Measurements from ENCODE around the gene CHSY3.

The CHSY3 gene

DNA sequence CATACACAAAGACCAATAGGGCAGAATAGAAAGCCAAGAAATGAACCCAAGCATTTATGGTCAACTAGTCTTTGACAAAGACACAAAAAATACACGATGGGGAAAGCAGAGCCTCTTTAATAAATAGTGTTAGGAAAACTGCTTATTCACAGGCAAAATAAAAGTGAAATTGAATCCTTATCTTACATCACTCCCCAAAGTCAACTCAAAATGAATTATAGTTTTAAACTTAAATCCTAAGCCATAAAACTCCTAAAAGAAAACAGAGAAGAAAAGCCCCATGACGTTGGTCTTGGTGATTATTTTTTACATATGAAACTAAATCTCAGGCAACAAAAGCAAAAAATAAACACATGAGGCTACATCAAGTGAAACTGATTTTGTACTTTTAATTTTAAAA lies 46.8 kb downstream of the CHSY3 start:
- DNase-seq, result no peak

- DNase-seq, result no peak
These were observed 54.3 kb downstream of the CHSY3 start for GRCh38 chr5:129958581-129958980.

DNA sequence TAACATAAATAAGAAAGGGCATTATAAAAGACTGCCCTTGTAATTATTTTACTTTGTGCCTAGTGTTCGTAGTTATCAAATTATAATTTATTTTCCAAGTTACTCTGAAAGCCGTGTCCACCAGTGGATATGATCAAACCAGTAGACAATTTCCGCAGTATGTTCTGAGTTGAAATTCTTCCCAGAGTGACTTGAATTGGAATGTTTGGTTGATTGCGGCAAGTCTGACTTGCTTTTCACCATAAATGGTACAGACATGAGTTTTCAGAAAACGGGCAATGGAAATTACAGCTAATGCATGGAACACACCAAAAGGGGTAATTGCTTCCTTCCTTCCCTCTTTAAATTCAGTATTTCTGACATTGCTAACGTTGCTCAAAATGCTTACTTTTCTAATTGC lies 56.6 kb downstream of the CHSY3 start:
- DNase-seq, result no peak

DNA sequence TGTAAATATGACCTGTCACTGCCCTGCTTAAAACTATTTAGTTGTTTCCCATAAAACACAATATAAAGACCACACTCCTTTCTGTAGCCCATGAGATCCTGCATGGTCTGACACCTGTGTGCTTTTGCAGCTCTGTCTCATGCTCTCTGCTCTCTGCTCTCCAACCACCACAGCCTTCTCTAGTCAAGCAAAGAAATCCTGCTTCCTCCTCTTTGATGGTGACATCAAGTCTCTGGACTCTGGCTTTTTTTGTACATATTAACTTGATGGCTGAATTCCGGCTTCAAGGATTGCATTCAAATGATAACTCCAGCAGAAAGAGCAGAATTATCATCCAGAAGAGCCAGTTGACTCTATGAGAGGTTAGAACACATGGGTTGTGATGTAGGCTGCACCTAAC lies 58.2 kb downstream of the CHSY3 start:
- no peak for DNase-seq

DNA sequence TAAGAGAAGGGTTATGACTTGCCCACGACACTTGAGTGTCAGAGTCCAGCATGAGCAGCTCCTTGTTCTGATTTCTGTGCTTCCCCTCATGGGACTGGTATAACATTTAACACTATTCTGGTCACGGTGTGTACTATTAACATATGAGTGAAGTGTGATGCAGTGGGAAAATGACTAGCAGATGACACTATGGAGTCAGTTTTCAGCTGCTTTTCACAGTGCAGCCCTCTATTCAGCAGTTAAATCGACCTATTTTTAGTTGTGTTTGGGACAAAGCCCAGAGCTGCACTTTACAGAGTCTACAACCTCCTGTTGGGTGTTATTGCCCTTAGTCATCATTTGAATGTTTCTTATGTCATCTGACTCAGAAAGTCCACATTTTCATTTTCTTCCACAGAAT lies 59.1 kb downstream of the CHSY3 start:
- no peak for DNase-seq

GRCh38 chr5:129966071-129966470 lies 61.8 kb downstream of the CHSY3 start:
- DNase-seq, result no peak

DNA sequence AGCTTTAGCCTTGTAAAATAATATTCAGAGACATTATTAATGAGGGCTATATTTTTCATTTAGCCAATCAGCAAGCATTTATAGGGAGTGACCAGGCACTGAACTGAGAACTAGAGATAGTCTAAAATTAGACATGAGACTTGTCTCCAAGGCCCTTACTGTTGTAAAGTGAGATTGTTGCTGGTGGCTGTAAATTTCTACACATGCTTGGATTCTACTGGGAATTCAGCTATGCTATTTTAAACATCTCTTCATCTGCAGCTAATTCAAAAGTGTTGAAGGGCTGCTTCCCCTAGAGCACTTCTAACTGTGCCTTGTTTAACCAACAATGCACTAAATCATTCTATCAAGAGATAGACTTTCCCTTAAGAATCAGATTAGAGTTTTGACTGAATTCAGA lies 67.4 kb downstream of the CHSY3 start:
- DNase-seq, result no peak

- DNase-seq, result no peak
These were observed 68.3 kb downstream of the CHSY3 start for GRCh38 chr5:129972465-129973141.

DNA sequence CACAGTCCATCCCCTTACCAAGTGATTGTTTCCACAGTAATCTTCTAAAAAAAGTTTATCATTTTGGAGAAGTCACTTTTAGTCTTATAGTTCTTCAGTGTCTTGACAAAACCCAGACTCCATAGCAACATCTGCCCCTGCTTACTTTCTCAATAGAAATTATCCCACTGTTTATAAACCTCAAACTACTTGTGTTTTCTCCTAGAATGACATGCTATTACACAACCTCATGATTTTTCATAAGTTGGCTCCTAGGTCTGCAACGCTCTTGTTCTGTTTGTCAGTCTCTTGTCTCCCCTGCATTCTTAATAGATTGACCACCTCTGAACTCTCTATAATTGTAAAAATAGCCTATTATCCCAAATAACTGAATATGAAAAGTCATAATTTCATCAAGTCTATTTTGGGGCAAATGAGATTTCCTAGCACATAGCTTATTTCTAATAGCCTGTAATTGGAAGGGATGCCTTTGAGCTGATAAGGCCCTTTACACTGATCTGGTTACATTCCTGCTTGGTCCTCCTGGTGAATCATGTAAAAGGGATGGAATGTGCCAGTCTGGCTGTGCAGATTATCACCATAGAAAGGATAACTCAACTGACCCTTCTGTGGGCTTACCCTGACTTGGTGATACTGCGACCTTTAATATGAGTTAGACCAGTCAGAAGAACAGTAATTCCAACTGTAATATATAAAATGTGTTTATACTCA lies 69.6 kb downstream of the CHSY3 start:
- DNase-seq, result no peak

DNA sequence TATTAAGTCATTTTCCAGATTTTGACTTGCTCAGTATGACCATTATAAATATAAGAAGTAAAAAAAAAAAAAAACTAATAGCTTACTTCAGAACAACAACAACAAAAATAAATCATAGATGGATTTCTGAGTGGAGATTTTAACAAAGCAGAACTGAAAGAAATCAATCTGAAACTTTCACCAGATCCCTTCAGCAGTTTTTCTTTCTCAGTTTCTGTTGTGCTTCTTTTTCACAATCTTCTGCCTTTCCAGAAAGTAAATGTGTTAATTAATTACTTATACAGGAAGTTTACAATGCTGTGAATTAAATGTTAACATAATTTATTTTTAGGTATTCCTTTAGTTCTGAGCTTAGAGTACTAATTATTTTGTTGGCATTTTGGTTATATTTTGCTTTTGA lies 73.5 kb downstream of the CHSY3 start:
- DNase-seq, result no peak

GRCh38 chr5:129978270-129978669 lies 74.0 kb downstream of the CHSY3 start:
- DNase-seq, result no peak

GRCh38 chr5:129988453-129988852 lies 84.2 kb downstream of the CHSY3 start:
- no peak for DNase-seq

DNA sequence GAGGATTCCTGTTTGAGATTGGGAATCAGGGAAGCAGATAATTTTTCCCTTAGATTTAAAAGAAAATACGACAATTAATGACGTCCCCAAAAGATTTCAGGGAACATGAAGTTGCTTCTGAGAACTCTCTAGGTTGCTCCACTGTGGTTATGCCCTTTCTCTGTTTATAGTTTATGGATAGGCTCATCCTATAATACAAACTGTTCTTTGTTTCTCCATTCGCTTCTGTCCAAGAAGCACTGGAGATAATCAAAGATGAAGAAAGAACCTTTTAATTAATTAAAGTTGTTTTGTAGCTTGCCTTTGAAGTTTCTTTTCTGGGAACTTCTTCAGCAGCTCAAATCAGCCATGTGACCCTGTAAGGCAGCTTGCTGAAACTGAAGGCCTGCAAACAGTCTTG lies 87.5 kb downstream of the CHSY3 start:
- no peak for DNase-seq

DNA sequence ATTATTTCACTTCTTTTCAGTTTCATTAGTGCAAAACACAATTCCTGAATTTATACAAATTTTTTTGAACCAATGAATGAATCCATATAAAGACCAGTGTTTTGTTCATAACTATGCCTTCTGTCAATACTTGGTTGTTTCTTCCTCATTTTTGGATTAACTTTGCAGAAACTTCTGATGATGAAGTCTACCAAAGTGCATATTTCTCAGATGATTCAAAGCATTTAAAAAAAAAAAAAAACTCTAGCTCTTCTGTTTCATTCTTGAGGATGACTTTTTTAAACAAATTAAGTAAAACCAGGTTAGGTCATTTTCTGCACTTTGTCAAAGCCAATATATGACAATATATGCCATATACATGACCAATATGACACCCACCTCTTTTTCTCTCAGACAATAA lies 92.6 kb downstream of the CHSY3 start:
- DNase-seq, result no peak

DNA sequence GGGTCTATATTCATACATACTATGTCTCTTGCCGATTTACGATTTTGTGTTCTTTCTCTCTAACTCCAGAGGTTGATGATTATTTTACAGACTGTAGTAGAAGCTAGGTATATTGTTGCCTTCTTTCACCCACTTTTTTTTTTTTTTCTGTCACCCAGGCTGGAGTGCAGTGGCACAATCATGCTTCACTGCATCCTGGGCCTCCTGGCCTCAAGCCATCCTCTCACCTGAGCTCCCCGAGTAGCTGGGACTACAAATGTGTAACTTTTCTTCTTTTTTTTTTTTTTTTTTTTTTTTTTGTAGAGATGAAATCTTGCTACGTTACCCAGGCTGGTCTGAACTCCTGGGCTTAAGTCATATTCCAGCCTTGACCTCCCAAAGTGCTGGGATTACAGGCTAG lies 96.2 kb downstream of the CHSY3 start:
- DNase-seq, result no peak

GRCh38 chr5:130002183-130002582 lies 97.9 kb downstream of the CHSY3 start:
- no peak for DNase-seq

DNA sequence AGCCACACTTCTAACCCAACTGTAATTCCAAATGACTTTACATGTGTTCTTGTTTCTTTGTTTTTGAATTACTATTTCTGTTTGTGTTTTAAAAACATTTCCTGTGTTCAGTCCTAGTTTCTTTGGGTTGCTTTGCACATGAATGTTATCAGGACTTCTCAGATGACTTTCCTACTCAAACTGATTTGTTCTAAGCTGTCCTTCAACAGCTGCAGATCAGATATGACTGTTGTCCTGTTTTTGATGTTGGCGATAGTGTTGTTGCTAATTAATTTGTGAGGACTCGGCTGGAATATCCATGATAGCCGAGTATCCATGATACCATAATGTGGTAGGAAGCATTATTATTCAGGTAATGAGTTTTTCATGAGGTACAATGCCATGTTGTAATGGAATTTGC lies 98.6 kb downstream of the CHSY3 start:
- no peak for DNase-seq

DNA sequence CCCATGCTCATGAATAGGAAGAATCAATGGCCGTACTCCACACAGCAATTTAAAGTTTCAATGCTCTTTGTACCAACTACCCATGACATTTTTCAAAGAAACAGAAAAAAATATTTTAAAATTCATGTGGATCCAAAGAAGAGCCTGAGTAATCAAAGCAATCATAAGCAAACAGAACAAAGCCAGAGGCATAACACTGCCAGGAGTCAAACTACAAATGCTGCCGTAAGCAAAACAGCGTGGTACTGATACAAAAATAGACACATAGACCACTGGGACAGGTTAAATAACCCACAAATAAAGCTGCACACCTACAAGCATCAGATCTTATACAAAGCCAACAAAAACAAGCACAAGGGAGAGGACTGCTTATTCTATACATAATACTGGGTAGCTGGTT lies 107.7 kb downstream of the CHSY3 start:
- no peak for DNase-seq

- DNase-seq, result no peak
These were observed 112.9 kb downstream of the CHSY3 start for GRCh38 chr5:130017173-130017572.

GRCh38 chr5:130018641-130019040 lies 114.4 kb downstream of the CHSY3 start:
- DNase-seq, result no peak

GRCh38 chr5:130021000-130021399 lies 116.7 kb downstream of the CHSY3 start:
- DNase-seq, result no peak

DNA sequence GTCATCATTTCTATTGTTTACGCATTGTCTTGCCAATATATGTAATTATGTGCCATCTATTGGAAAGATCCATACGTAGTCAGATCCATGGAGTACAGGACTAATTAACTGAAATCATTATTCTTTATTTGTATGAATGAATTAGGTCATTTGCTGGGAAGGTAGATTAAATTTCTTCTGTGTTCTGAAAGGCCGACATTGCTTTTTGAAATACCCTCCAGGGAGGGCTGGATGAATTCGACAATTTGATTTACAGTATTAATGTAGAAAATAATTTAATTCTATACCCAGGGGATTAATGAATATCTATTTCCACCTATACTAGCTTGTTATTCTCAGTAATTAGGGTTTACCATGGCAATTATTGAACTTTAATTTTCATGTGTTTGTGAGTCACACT lies 117.6 kb downstream of the CHSY3 start:
- no peak for DNase-seq

- DNase-seq, result no peak
These were observed 119.3 kb downstream of the CHSY3 start for GRCh38 chr5:130023604-130024003.

DNA sequence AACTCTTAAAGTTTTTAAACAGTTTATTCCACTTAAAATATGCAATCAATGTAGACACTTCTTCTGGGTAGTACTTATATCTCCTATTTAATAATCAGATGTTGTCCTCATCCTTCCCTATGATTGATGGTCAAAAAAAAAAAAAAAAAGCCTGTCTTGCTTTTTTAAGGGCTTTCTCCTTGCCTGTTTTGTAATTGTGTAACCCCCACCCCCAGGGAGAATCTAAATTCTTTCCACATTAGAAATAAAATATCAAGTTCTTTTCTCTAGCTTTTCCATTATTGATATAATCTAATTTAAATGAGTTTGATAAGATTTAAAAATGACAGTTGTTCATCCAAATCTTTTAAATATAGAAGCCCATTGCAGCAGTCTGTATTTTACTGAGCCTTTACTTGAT lies 119.7 kb downstream of the CHSY3 start:
- DNase-seq, result no peak

- no peak for DNase-seq
These were observed 121.2 kb downstream of the CHSY3 start for GRCh38 chr5:130025511-130025910.
